CD4-positive, alpha-beta memory T cell (primary cell): ENCODE data around the gene MAPRE2. TPM values are rescaled to one million over a fixed set of nuclear protein-coding genes. Genes with fewer than 3 reads are reported as not detected.

Source experiments
- CTCF ChIA-PET: fragments of 350-600 bp; sonication (Branson Sonifier 250); formaldehyde crosslinking; loops from one replicate; lab custom pipeline; 2021; ENCODE audit warnings: inconsistent platforms; ENCODE audit not compliant: partially characterized antibody; lab: Charles Lee
- POLR2A ChIA-PET: fragments of 350-600 bp; sonication (Branson Sonifier 250); formaldehyde crosslinking; loops from one replicate; lab custom pipeline; 2021; ENCODE audit not compliant: partially characterized antibody; lab: Charles Lee
- DNase-seq, 5 donors: peaks; one replicate each; pipeline versions ENCODE4 v3.0.0 to v3.0.0-alpha.2; 2020 to 2022; ENCODE audit warnings: mixed read lengths in 1 of 5
- H3K27ac ChIP-seq: one replicate; pipeline ENCODE4 v1.7.0; 2013; ENCODE audit warnings: low read depth, low read length
- H3K27me3 ChIP-seq: 2 replicates; pipeline ENCODE4 v1.7.0; 2013; ENCODE audit warnings: mild to moderate bottlenecking, low read length, moderate library complexity; ENCODE audit not compliant: insufficient read depth
- H3K36me3 ChIP-seq: 2 replicates; pipeline ENCODE4 v1.7.0; 2013; ENCODE audit warnings: mild to moderate bottlenecking, low read length, moderate library complexity; ENCODE audit not compliant: insufficient read depth
- H3K4me1 ChIP-seq: 2 replicates; pipeline ENCODE4 v1.7.0; 2013; ENCODE audit warnings: mild to moderate bottlenecking, low read length, moderate library complexity; ENCODE audit not compliant: insufficient read depth
- H3K4me3 ChIP-seq, 2 donors: one replicate each; pipeline ENCODE4 v1.7.0; 2013; ENCODE audit warnings: low read length in 2 of 2, mild to moderate bottlenecking in 1 of 2
- H3K9me3 ChIP-seq, 2 donors: one replicate each; pipeline ENCODE4 v1.7.0; 2013; ENCODE audit warnings: low read length in 2 of 2, control low read depth in 1 of 2; ENCODE audit not compliant: control insufficient read depth in 1 of 2
- H3K27ac Mint-ChIP-seq, 7 donors: one replicate each; pipeline ENCODE4 v1.8.0; 2020 to 2021; ENCODE audit warnings: mixed read lengths in 7 of 7, mild to moderate bottlenecking in 6 of 7, inconsistent platforms in 3 of 7, moderate library complexity in 3 of 7
- H3K27me3 Mint-ChIP-seq, 2 donors: one replicate each; pipeline ENCODE4 v1.8.0; 2020 to 2021; ENCODE audit warnings: mixed read lengths in 2 of 2
- H3K36me3 Mint-ChIP-seq, 2 donors: one replicate each; pipeline ENCODE4 v1.8.0; 2020 to 2021; ENCODE audit warnings: mixed read lengths in 2 of 2, inconsistent platforms in 1 of 2, mild to moderate bottlenecking in 1 of 2
- H3K4me1 Mint-ChIP-seq, 4 donors: one replicate each; pipeline ENCODE4 v1.8.0; 2020 to 2021; ENCODE audit warnings: mixed read lengths in 4 of 4, mild to moderate bottlenecking in 1 of 4
- H3K4me3 Mint-ChIP-seq, 8 donors: one replicate each; pipeline ENCODE4 v1.8.0; 2020 to 2021; ENCODE audit warnings: mixed read lengths in 8 of 8, mild to moderate bottlenecking in 7 of 8, moderate library complexity in 6 of 8, inconsistent platforms in 3 of 8
- H3K9me3 Mint-ChIP-seq, 8 donors: one replicate each; pipeline ENCODE4 v1.8.0; 2020 to 2021; ENCODE audit warnings: mixed read lengths in 8 of 8, mild to moderate bottlenecking in 5 of 8, inconsistent platforms in 3 of 8, moderate library complexity in 1 of 8
- intact Hi-C: fragments of 100-400 bp; cut with micrococcal nuclease; formaldehyde crosslinking; loops from one replicate; pipeline ENCODE4 v1.15.1; 2023
- polyA plus RNA-seq, 2 donors: library from polyadenylated mRNA; unstranded; fragments of 300-500 nt; fragmentation: Illumina TruSeq; gene quantifications; one replicate each; pipeline ENCODE4 v1.2.3, GENCODE V29; 2021
- total RNA-seq, 2 experiments: library from RNA; stranded (reverse); gene quantifications; one replicate each; pipeline ENCODE4 v1.2.3, GENCODE V29; 2021

The MAPRE2 gene
- total and polyA plus RNA-seq, 4 experiments from 2014 or later: 48.8 to 100 (median 60.3) TPM

DNA sequence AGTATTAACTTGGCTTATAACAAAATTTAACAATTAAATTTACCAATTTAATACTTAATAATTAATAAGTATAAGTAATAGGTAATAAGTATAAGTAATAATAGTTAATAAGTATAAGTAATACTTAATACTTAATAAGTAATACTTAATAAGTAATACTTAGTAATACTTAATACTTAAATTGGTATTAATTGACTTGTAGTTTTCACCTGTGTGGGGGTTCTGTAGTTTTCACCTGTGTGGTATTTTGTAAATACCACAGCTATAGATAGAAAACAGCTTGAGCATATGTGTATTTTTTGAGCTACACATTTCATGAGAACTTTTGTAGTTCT, 55.4 kb downstream of the MAPRE2 start:
- POLR2A ChIA-PET: no interaction called here
- Mint-ChIP-seq H3K36me3 (peaks cover 28 to 34% of the 10 kb centered on the region in 2 donors), H3K9me3 (no peaks in the 10 kb centered on the region), H3K4me1 (peaks cover 20 to 34% (median 24%) of the 10 kb centered on the region in 4 donors), H3K27ac (peak overlapping the region in 1 of 7 donors; percentile 24), H3K27me3 (no peaks in the 10 kb centered on the region), H3K4me3 (no peak overlapping the region)
- Histone ChIP-seq H3K27ac (no peak overlapping the region), H3K9me3 (no peaks in the 10 kb centered on the region), H3K27me3 (no peaks in the 10 kb centered on the region), H3K4me3 (no peak overlapping the region), H3K36me3 (no peaks in the 10 kb centered on the region), H3K4me1 (no peaks in the 10 kb centered on the region)
- CTCF ChIA-PET: interaction anchor here (1.0 to 1.3 kb wide), 2 partner anchors 67 to 71 kb away, joined by 3 to 5 read pairs; no protein-coding TSS in a partner anchor
- DNase-seq: no peak
- intact Hi-C loops: no loop called here

DNA sequence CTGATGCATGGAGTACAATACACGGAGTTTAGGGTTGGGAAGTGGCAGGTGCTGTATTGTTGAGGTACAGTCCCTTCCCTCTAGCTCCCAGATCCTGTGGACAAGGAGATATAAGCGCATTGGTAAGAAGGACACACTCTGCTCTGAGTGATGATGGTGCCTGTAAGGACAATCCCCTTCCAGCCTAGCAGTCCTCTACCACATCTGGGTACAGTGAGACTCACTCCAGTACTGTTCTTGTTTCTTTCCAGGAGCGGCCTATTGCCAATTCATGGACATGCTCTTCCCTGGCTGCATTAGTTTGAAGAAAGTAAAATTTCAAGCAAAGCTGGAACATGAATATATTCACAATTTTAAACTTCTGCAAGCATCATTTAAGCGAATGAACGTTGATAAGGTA, 56.0 kb downstream of the MAPRE2 start:
- DNase-seq: no peak
- H3K27ac Mint-ChIP-seq: peak overlapping the region in 2 of 7 donors; percentile 24 to 70
- POLR2A ChIA-PET: no interaction called here
- H3K9me3 ChIP-seq: no peaks in the 10 kb centered on the region
- peaks cover 34 to 37% of the 10 kb centered on the region in 2 donors for H3K36me3 Mint-ChIP-seq
- peaks cover 24 to 35% (median 29%) of the 10 kb centered on the region in 4 donors for H3K4me1 Mint-ChIP-seq
- intact Hi-C loops: no loop called here
- H3K27me3 Mint-ChIP-seq: no peaks in the 10 kb centered on the region
- H3K27ac ChIP-seq: no peak overlapping the region
- H3K9me3 Mint-ChIP-seq: no peaks in the 10 kb centered on the region
- no peaks in the 10 kb centered on the region for H3K27me3 ChIP-seq
- peaks cover 5% of the 10 kb centered on the region for H3K36me3 ChIP-seq
- CTCF ChIA-PET: interaction anchor here (1.1 to 1.3 kb wide), 2 partner anchors 18 to 72 kb away, joined by 3 to 5 read pairs; no protein-coding TSS in a partner anchor
- no peak overlapping the region for H3K4me3 ChIP-seq
- H3K4me1 ChIP-seq: no peaks in the 10 kb centered on the region
- H3K4me3 Mint-ChIP-seq: no peak overlapping the region

DNA sequence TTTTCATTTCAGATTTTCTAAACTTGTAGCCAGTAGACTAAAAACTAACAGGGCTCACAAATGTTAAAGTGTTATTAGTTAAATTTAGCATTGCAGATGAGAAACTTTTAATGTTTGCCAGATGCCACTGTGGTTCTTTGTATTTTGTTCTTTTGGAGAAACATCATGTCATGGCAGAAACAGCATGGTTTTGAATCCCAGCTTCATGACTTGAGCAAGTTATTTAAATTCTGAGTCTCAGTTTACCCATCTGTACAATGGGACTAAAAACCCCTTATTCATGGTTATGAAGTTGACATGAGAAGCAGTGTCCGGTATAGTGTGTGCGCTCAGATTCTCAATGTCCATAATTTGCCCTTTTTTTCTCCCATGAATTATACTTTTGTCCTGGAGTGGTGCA, 56.5 kb downstream of the MAPRE2 start:
- H3K36me3 ChIP-seq: peaks cover 11% of the 10 kb centered on the region
- Mint-ChIP-seq H3K27ac (no peak overlapping the region), H3K36me3 (peaks cover 34 to 41% of the 10 kb centered on the region in 2 donors), H3K9me3 (no peaks in the 10 kb centered on the region), H3K27me3 (no peaks in the 10 kb centered on the region), H3K4me3 (no peak overlapping the region), H3K4me1 (peaks cover 23 to 31% (median 25%) of the 10 kb centered on the region in 4 donors)
- no peaks in the 10 kb centered on the region for H3K27me3 ChIP-seq
- ChIA-PET CTCF (interaction anchor here (1.1 to 1.2 kb wide), 3 partner anchors 15 to 46 kb away, joined by 3 to 4 read pairs (median 3); no protein-coding TSS in a partner anchor), POLR2A (no interaction called here)
- no peak for DNase-seq
- H3K4me3 ChIP-seq: no peak overlapping the region
- no peak overlapping the region for H3K27ac ChIP-seq
- H3K9me3 ChIP-seq: no peaks in the 10 kb centered on the region
- no peaks in the 10 kb centered on the region for H3K4me1 ChIP-seq
- intact Hi-C loops: no loop called here

DNA sequence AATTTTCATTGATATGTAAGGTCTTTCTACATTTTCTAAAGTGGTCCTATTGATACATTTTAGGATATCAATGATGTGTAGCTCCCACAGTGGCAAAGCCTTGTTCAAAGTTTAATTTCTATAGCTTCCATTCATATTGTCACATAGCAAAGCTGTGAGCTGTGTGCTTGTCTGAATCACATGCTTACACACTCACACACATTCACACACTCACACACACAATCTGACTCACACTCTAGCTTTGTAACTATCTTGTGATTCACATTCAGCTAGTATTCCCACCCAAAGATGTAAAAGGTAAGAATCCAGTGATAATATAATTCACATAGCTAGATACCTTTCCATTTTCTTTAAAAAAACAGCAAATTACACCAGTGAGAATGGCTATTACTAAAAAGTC, 58.7 kb downstream of the MAPRE2 start:
- DNase-seq: no peak
- H3K36me3 Mint-ChIP-seq: peaks cover 34 to 41% of the 10 kb centered on the region in 2 donors
- no peaks in the 10 kb centered on the region for H3K27me3 Mint-ChIP-seq
- H3K4me1 ChIP-seq: no peaks in the 10 kb centered on the region
- peaks cover 16% of the 10 kb centered on the region for H3K36me3 ChIP-seq
- H3K9me3 Mint-ChIP-seq: no peaks in the 10 kb centered on the region
- CTCF ChIA-PET: no interaction called here
- POLR2A ChIA-PET: no interaction called here
- H3K27ac Mint-ChIP-seq: no peak overlapping the region
- H3K4me3 Mint-ChIP-seq: no peak overlapping the region
- H3K27me3 ChIP-seq: no peaks in the 10 kb centered on the region
- H3K4me3 ChIP-seq: no peak overlapping the region
- H3K4me1 Mint-ChIP-seq: peaks cover 18 to 20% (median 19%) of the 10 kb centered on the region in 4 donors
- intact Hi-C loops: no loop called here
- no peaks in the 10 kb centered on the region for H3K9me3 ChIP-seq
- no peak overlapping the region for H3K27ac ChIP-seq

DNA sequence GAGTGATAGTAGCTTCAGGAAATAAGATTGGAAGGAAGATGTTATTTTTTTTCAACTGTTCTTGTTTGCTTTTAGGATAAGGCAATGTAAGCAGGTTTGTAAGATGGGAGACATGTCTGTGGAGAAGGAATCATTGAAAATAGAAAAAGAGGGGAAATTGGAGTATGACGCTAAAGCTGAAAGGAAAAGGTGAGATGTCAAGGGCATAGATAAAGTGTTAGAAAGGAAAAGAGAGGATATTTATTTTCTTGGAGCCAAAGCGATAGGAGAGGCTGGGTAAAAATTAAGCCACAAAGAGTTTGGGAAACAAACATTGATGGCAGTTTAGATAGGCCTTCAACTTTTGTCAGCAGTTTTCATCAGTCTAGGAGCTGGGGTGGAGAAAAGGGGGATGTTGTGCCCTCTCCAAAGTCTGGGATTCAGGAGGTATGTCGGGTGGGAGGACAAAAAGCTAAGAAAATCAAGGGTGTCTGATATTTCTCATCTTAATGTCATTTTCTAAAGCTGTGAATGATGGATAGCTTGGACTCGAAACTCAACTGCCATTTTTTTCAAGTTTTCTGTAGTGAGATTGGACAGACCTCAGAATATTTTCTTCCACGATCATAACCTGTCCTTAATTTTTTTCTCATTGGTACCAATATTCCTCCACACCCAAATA, 63.3 kb downstream of the MAPRE2 start:
- intact Hi-C loops: loop anchor here (5.0 kb wide), 1 partner anchor 62 kb away; the partner anchor contains the start of gene MAPRE2
- no peak overlapping the region for H3K27ac ChIP-seq
- Mint-ChIP-seq H3K9me3 (no peaks in the 10 kb centered on the region), H3K4me3 (no peak overlapping the region), H3K36me3 (peaks cover 30 to 42% of the 10 kb centered on the region in 2 donors), H3K4me1 (peaks cover 29 to 45% (median 38%) of the 10 kb centered on the region in 4 donors), H3K27ac (no peak overlapping the region), H3K27me3 (no peaks in the 10 kb centered on the region)
- ChIA-PET POLR2A (interaction anchor here (0.7 to 2.1 kb wide), 2 partner anchors 48 to 63 kb away, joined by 4 to 5 read pairs; partner anchors contain the start of gene MAPRE2), CTCF (interaction anchor here (1.3 kb wide), 1 partner anchor 10 kb away, joined by 8 read pairs; no protein-coding TSS in a partner anchor)
- H3K36me3 ChIP-seq: peaks cover 18% of the 10 kb centered on the region
- peaks cover 23% of the 10 kb centered on the region for H3K4me1 ChIP-seq
- H3K4me3 ChIP-seq: no peak overlapping the region
- no peaks in the 10 kb centered on the region for H3K27me3 ChIP-seq
- no peak for DNase-seq
- H3K9me3 ChIP-seq: no peaks in the 10 kb centered on the region

DNA sequence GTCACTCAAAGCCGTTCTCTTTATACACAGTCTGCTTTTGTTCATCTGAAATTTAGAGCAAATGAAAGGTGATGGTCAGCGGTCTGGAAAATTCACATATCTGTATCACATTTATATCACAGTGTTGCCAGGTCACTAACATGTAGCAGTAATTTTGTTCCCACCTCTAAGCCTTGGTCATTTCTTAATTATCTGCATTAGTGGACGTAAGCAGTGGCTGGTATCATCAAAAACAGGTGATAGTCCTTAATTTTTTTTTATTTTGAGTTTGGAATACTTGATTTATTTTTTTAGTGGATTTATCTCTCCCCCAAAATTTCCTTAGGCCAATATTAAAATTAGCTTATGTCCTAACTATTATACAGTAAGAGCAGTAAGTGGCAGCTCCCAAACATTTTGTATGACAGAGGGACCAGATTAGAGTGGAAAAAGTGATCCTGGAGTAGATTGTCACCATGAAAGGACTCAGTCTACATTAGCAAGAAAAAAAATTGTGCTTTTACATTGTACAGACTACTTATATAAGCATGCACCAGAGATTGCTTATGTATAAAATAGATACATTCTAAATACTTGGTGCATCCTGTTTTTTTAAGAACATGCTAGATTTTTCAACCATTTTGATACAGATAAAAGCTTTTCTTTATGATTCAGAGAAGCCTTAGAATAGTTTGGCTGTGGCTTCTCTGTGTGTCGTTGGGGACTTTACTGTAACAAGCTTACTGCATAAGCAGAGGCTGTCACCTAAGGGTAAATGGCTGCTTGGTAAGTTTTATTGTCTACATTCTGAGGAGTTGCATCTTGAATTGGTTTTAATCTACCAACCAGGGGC, 65.0 kb downstream of the MAPRE2 start:
- peaks cover 18% of the 10 kb centered on the region for H3K36me3 ChIP-seq
- Mint-ChIP-seq H3K4me3 (peak overlapping the region in 2 of 8 donors; percentile 2 to 6), H3K27me3 (no peaks in the 10 kb centered on the region), H3K9me3 (peaks cover 0 to 2% (median 0%) of the 10 kb centered on the region in 8 donors), H3K27ac (peak overlapping the region in 6 of 7 donors; percentile 1 to 58 (median 44)), H3K4me1 (peaks cover 40 to 56% (median 49%) of the 10 kb centered on the region in 4 donors), H3K36me3 (peaks cover 36% of the 10 kb centered on the region in 2 donors)
- no peak overlapping the region for H3K4me3 ChIP-seq
- H3K9me3 ChIP-seq: no peaks in the 10 kb centered on the region
- DNase-seq: peak in 1 of 5 donors; percentile 12
- ChIA-PET POLR2A (interaction anchor here (0.8 kb wide), 1 partner anchor 65 kb away, joined by 3 read pairs; the partner anchor contains the start of gene MAPRE2), CTCF (interaction anchor here (0.9 to 1.4 kb wide), 2 partner anchors 80 to 100 kb away, joined by 3 read pairs; no protein-coding TSS in a partner anchor)
- H3K27me3 ChIP-seq: no peaks in the 10 kb centered on the region
- intact Hi-C loops: loop anchor here (1.0 to 5.0 kb wide), 2 partner anchors 64 to 76 kb away; partner anchors contain the start of gene MAPRE2
- H3K27ac ChIP-seq: no peak overlapping the region
- H3K4me1 ChIP-seq: peaks cover 32% of the 10 kb centered on the region
